GM19239 (cell line): ENCODE measurements around the gene LRRC58.
A peak's percentile ranks its signal among the peaks of the same experiment; 100 is the strongest.
"Not testable (repeated sequence)": the region's sequence is repeated elsewhere in the genome, so short reads cannot be mapped to it uniquely, and the experiment has no call there.

ENCODE experiments used
- DNase-seq: peaks from one replicate; pipeline ENCODE4 v3.0.0; 2011; ENCODE audit warnings: low spot score; ENCODE audit not compliant: insufficient read length
- FAIRE-seq: peaks from 2 replicates; lab custom pipeline; 2011; peaks lifted over from hg19 to GRCh38; lab: Jason Lieb, UNC

LRRC58 gene

DNA sequence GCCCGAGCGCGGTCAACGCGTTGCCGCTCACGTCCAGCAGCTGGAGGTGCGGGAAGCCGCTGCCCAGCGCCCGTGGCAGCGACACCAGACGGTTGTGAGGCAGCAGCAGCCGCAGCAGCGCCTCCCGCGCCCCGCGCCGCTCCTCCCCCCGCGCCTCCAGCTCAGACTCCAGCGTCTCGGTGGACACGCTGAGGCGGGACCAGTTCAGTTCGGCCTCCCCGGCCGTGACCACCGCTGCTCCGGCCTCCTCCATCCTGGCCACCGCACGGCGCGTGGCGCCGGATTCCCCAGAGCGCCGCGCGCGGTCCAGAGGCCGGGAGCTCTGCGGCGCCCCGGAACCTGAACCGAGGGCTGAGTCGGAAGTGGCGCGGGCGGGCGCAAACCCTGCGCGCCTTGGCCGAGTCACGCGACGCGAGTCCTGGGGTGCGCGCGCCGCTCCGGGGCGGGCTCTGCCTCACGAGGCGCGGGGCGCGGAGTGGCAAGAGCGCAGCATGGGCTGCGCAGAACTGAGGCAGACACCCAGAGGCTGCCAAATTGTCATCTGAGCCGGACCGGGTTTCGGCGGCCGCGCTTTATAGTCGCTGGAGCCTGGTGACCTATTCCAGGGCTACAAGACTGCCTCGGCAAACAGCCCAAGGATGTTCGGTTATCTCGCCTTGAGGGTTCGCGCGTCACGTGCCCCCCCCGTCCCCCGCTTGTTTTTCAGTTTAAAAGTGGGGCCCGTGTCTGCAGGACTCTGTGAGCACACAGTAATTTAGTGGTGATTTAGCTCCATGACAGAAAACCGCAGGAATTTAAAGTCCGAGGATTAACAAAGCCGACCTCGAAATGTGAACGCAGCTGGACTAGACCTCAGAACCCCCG, at the start of gene LRRC58:
Gene LRRC58 (minus strand): TSS at position 364 of the 864 bp plus-strand sequence. CDS start 111 bp downstream, at position 253.
- DNase-seq (peak; percentile 74), FAIRE-seq (peak; percentile 74)

DNA sequence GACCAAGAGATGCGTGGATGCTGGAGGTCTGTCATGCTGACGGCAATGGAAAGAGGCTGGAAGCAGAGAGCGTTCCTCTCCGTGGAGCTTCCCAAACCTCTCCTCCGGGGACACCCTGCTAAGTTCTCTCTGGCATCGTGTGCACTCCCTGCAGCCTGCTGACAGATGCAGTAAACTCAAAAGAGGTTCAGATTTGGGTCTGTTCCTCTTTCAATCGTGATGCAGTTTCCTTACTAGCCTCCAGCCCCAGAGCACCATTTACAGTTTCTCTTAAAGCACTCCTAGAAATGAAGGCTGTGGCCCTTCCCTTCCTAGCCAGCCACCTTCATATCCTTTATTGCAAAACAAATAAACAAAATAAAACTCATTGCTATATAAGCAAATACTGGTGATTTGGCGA, 47.3 kb upstream of the LRRC58 start:
- FAIRE-seq (no peak), DNase-seq (no peak)

DNA sequence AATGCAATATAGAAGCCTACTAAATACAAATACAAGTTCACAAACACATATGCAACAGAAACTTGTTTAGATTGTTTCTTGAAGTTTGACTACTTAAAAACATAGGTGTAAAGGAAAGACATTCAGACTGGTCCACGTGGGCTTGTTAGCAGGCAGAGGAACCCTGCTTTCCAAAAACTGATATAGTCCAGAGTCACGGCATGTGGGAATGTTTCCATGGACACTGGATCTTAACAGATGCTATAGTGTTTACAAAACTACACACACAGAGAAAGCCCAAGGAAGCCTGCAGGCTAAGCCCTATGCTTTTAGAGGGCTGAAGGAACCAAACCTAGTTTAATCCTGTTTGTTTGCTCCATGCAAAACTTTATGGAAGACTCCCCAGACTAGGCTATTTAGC, 45.2 kb upstream of the LRRC58 start:
- no peak for DNase-seq
- no peak for FAIRE-seq

GRCh38 chr3:120393761-120394160, 44.6 kb upstream of the LRRC58 start:
- FAIRE-seq, result no peak
- no peak for DNase-seq

GRCh38 chr3:120393243-120393642, 44.1 kb upstream of the LRRC58 start:
- no peak for DNase-seq
- FAIRE-seq, result no peak

GRCh38 chr3:120382941-120383447, 33.8 kb upstream of the LRRC58 start:
- DNase-seq (no peak), FAIRE-seq (no peak)

DNA sequence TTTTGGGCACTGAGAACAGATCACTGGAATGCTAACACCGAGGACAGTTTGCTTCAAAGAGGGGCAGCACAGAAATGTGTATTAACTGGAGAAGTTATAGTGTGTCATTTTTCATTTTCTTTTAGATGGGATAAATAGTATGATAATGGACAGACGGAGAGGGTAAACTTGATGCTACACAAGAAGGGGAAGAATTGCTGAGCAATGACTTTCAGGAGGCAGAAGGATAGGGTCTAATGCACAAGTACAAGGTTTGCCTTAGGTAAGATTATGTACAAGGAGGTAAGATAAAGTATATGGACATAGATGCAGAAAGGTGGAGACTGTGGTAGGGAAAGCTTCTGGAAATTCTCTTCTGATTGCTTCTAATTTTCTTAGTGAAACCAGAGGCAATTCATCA, 32.3 kb upstream of the LRRC58 start:
- FAIRE-seq (no peak), DNase-seq (no peak)

GRCh38 chr3:120377948-120378347, 28.8 kb upstream of the LRRC58 start:
- not testable (repeated sequence) for DNase-seq, FAIRE-seq

DNA sequence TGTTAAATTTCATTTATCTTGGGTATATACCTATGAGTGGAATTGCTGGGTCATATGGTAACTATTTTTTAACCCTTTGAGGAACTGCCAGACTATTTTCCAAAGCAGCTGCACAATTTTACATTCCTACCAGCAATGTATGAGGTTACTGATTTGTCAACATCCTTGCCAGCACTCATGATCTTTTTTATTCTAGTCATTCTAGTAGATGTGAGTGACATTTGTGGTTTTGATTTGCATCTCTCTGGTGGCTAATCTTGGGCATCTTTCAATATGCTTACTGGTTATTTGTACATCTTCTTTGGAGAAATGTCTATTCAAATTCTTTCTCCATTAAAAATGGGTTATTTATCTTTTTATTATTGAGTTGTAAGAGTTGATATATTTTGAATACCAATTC, 21.3 kb upstream of the LRRC58 start:
- DNase-seq, result no peak
- peak; percentile 68 for FAIRE-seq

DNA sequence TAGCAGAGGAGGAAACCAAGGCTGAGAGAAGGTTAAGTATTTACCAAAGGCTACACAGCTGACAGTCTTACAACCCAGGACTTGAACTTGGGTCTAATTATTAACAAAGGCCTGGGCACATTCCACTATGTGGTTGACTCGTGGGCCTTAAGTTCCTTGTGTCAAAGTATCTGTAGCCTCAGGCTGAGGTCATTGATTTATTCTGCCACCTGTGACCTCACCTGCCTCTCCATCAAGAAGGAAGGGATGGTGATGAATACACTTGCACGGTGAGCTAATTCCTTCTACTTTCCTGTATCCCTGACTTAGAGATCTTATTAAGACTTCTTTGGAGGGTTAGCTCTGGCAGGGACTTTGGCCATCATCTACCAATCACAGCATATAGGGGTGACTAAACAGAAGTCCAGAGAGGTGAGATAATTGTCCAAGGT, 19.9 kb upstream of the LRRC58 start:
- FAIRE-seq (peak; percentile 94), DNase-seq (peak; percentile 35)

GRCh38 chr3:120368172-120368571, 19.0 kb upstream of the LRRC58 start:
- FAIRE-seq (peak; percentile 51), DNase-seq (no peak)

GRCh38 chr3:120364821-120365220, 15.7 kb upstream of the LRRC58 start:
- no peak for DNase-seq
- FAIRE-seq, result no peak

- FAIRE-seq (no peak), DNase-seq (no peak)
These were observed 14.9 kb upstream of the LRRC58 start for GRCh38 chr3:120364101-120364500.

DNA sequence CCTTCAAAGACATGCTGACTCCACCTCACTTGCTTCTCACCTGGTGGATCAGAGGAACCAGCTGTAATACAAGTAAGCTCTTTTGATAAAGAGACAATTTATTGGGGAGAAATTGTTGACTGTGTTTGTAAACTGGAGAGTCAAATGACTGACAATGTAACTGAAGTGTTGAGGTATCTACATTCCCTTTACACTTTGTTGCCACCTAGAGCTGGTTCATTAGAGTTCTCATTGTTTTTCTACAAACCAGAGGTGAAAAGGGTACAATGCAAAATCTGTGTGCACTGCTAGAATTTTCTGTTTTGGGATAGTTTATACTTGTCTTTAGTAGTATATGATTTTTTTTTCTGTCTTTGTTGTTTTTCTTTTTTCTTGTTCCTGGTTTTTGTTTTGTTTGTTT, 8.7 kb upstream of the LRRC58 start:
- FAIRE-seq, result no peak

GRCh38 chr3:120355486-120355885, 6.3 kb upstream of the LRRC58 start:
- no peak for DNase-seq
- no peak for FAIRE-seq

More for the DNA sequence above, 8.7 kb upstream of the LRRC58 start:
- DNase-seq, result no peak

DNA sequence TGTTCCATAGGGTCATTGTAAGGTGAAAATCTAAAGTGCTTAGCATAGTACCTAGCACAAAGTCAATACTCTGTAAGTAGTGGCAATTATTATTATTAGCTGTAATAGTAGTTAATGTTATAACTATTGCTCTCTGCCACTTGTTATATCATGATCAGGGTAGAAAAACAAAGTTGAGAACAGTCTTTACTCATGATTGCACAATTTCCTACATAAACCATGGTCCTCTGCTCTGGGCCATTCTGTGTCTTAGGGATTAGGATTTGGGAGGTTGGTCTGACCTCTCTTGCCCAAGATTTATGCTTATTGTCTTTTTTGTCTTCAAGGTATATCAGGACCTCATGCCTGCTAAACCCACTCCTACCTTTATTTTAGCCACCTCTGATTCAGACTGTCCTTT, 4.3 kb upstream of the LRRC58 start:
- no peak for FAIRE-seq

DNA sequence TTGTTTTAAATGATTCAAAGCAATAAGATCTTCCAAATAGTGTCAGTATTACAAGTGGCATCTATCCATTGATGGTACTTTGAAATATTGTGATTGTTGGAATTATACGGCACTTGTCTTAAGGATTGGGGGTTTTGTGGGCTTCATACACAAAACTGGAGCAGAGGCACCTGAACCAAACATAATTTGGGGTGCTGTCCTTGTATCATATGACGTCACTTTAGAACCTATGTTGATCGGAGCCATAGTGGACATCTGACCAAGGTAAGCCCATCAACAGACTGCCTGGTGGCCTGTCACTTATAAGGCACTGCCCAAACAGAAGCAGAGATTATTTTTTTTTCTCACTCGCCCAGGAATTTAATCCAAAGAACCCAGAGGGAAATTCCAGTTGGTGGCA, 2.9 kb upstream of the LRRC58 start:
- DNase-seq, result no peak
- no peak for FAIRE-seq

More for the DNA sequence above, 4.3 kb upstream of the LRRC58 start:
- DNase-seq, result no peak

DNA sequence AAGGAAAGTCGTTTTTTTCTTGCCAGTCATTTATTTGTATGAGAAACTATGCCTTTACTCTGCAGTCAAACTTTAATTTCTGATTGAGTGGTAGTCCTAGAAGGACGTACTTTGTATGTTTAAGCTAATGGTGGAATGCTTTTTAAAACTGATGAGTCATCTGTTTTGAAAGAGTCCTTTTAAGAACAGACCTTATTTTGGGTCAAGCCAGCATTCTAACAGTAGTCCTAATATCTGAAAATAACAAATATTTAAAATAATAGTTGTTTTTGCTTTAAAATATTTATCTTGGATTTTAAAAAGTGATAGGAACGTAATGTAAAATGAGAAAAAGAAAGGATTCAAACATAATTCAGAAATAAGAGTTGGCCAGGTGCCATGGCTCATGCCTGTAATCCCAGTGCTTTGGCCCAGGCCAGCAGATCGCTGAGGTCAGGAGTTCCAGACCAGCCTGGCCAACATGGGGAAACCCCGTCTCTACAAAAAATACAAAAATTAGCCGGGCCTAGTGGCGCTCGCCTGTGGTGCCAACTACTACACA, 1.3 kb upstream of the LRRC58 start:
- no peak for FAIRE-seq
- DNase-seq, result no peak

GRCh38 chr3:120349855-120350125, 636 bp upstream of the LRRC58 start:
- DNase-seq, result no peak
- no peak for FAIRE-seq

DNA sequence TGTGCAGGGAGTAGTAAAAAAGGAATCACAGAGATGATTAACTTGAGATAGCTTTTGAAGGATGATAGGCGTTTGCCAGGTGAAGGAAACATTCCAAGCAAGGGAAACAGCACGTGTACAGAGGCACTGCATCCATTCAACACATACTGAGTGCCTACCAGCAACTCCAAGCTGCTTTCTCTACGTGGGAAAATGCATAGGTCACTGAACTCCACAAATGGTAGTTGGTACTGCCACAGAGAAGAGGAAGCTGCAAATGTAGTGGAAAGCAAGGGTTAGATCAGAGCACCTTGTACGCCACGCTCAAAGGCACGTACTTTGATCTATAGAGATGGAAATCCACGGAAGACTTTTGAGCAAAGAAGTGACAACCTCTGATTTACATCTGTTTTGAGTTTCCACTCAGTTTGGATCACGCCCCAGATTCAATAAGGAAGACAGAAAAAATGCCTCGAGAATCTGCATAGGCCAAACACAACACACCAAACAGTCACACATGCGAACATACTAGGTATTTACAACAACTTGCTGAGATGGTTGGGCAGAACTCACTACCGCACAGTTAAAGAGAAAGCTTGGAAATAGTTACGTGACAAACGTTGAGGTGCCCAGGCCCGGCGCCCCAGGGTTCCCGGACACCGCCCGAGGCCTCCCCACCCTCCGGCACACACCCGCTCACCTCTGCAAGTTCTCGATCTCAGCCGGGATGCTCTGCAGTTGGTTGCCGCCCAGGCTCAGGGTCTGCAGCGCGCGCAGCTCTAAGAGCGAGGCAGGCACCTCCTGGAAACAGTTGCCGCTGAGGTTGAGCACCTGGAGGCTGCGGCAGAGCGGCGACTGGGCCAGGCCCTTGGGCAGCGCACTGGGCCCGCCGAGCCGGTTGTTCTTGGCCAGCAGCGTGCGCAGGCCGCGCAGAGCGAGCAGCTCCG, 826 bp downstream of the LRRC58 start:
- DNase-seq (peak; percentile 39), FAIRE-seq (peak; percentile 82)

DNA sequence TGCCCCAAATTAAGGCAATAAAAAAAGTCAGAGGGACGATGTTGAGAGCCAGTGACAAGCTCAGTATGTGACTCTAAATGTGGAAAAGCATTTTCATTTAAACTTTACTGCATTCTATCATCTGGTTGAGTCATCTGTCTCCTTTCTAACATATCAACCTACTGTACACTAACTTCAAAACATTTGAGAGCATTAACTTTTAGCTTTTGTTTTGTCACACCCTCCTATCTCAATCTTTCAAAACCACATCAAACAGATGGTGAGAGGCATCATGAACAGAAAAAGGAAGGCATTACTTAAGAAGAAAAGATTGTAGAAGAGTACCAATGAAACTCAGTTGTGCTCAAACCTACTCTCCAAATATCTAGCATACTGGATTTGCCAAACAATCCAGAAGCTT, 4.8 kb downstream of the LRRC58 start:
- peak; percentile 18 for FAIRE-seq
- no peak for DNase-seq
